BJ (cell line): ENCODE results near the gene TOGARAM1. TPM values are rescaled to one million over a fixed set of nuclear protein-coding genes. Genes with fewer than 3 reads are reported as not detected.
A peak's percentile ranks its signal among the peaks of the same experiment; 100 is the strongest.

Experiments used
- CTCF ChIA-PET: fragments of 350-600 bp; formaldehyde crosslinking; extraction: SDS; loops from one replicate; lab custom pipeline; 2021; ENCODE audit warnings: antibody characterized with exemption, inconsistent platforms; lab: Yijun Ruan, JAX
- POLR2A ChIA-PET: fragments of 300-600 bp; sonication (Branson Sonifier 250); formaldehyde crosslinking; extraction: SDS; loops from one replicate; lab custom pipeline; 2021; ENCODE audit warnings: antibody characterized with exemption; lab: Charles Lee
- DNase-seq: peaks from one replicate; pipeline ENCODE4 v3.0.0-alpha.2; 2011; ENCODE audit warnings: low read depth
- H3K27me3 ChIP-seq: 2 replicates; pipeline ENCODE4 v1.6.0; 2011; ENCODE audit warnings: low read length; ENCODE audit not compliant: control insufficient read depth, insufficient read depth
- H3K36me3 ChIP-seq: 2 replicates; pipeline ENCODE4 v1.5.1; 2011; ENCODE audit warnings: low read length; ENCODE audit not compliant: control insufficient read depth, insufficient read depth
- H3K4me3 ChIP-seq: 2 replicates; pipeline ENCODE4 v1.5.1; 2011; ENCODE audit warnings: low read depth, mild to moderate bottlenecking, control low read depth, low read length
- polyA plus RNA-seq: library from polyadenylated mRNA; depleted of rRNA; stranded (reverse); fragments of >200 nt; gene quantifications from 2 replicates; pipeline ENCODE4 v1.2.3, GENCODE V29; 2011
- TF ChIP-seq, protein P1 (sequence below): IDR thresholded peaks from 2 replicates; pipeline ENCODE4 v1.5.1; 2011; ENCODE audit warnings: low read depth, mild to moderate bottlenecking, control low read depth, inconsistent platforms, low read length, moderate library complexity; ENCODE audit not compliant: insufficient read depth

TOGARAM1 gene
- polyA plus RNA-seq, 1 experiment, result 5.4 TPM

DNA sequence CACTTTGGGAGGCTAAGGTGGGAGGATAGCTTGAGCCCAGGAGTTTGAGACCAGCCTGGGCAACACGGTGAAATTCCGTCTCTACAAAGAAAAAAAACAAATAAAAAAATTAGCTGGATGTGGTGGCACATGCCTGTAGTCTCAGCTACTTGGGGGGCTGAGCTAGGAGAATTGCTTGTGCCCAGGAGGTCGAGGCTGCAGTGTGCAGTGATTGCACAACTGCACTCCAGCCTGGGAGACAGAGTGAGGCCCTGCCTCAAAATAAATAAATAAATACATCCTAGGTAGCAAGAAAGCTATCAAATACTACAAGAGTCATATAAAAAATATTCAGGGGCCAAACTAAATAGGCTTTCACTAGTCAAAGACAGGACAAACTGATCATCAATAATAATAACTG, 6.5 kb upstream of the TOGARAM1 start:
- no peaks in the 10 kb centered on the region for H3K27me3 ChIP-seq
- DNase-seq, result no peak
- TF ChIP-seq, protein P1, sequence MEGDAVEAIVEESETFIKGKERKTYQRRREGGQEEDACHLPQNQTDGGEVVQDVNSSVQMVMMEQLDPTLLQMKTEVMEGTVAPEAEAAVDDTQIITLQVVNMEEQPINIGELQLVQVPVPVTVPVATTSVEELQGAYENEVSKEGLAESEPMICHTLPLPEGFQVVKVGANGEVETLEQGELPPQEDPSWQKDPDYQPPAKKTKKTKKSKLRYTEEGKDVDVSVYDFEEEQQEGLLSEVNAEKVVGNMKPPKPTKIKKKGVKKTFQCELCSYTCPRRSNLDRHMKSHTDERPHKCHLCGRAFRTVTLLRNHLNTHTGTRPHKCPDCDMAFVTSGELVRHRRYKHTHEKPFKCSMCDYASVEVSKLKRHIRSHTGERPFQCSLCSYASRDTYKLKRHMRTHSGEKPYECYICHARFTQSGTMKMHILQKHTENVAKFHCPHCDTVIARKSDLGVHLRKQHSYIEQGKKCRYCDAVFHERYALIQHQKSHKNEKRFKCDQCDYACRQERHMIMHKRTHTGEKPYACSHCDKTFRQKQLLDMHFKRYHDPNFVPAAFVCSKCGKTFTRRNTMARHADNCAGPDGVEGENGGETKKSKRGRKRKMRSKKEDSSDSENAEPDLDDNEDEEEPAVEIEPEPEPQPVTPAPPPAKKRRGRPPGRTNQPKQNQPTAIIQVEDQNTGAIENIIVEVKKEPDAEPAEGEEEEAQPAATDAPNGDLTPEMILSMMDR, result no peak
- ChIA-PET CTCF (no interaction called here), POLR2A (no interaction called here)
- no peak overlapping the region for H3K4me3 ChIP-seq
- no peaks in the 10 kb centered on the region for H3K36me3 ChIP-seq

DNA sequence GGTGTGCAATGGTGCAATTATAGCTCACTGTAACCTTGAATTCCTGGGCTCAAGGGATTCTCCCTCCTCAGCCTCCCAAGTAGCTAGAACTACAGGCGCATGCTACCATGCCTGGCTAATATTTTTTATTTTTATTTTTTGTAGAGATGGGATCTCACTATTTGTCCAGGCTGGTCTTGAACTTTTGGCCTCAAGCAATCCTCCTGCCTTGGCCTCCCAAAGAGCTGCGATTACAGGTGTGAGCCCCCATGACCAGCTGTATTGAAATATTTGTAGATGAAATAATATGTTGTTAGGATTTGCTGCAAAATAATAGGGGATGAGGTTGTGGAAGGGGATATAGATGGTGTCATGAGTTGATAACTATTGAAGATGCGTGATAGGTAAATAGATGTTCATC, 5.1 kb upstream of the TOGARAM1 start:
- POLR2A ChIA-PET, result no interaction called here
- H3K4me3 ChIP-seq, result no peak overlapping the region
- CTCF ChIA-PET, result interaction anchor here (1.0 to 1.2 kb wide), 2 partner anchors 43 to 44 kb away, joined by 3 to 4 read pairs; no protein-coding TSS in a partner anchor

DNA sequence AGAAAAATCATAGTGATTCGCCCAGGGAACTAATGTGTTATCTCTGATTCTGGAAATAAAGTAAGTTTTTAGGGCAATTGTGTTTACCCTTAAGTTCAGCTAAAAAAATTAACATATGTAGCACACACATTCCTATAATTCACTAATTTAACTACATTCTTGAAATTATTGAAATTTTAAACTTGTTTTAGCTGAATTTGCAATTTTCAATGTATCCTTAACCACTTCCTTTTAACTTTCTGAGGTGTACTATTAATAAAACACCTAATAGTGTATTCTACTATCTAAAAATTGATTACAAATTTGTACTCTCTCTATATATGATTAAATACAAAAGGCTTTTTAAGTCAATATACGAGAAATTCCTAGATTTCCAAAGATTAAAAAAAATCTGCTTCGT, 2.5 kb upstream of the TOGARAM1 start:
- H3K27me3 ChIP-seq, result no peaks in the 10 kb centered on the region
- TF ChIP-seq, protein P1, result no peak
- ChIA-PET CTCF (no interaction called here), POLR2A (no interaction called here)
- H3K4me3 ChIP-seq, result peak overlapping the region; percentile 71
- DNase-seq, result no peak
- H3K36me3 ChIP-seq, result no peaks in the 10 kb centered on the region

More for the DNA sequence above, 5.1 kb upstream of the TOGARAM1 start:
- Histone ChIP-seq H3K36me3 (no peaks in the 10 kb centered on the region), H3K27me3 (no peaks in the 10 kb centered on the region)
- TF ChIP-seq, protein P1, result no peak
- DNase-seq, result no peak

DNA sequence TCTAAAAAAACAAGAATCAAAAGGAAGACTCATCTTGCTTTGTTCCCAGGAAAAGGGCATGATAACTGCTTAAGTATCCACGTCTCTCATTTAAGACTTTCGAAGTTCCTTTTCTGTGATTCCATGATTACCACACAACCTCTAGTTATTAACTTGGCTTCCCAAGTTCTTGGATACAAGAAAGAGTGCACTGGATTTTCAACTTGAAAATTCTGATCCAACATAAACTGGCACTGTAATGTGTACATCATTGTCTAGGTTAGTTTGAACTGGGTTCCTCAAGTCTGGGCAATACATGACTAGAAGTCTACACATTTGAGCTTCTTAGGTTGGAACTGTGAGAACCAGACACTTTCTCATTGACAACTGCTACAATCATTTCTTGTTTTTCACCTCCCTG, 1.8 kb upstream of the TOGARAM1 start:
- DNase-seq, result no peak
- CTCF ChIA-PET, result interaction anchor here (4.2 kb wide), 1 partner anchor 46 kb away, joined by 28 read pairs; no protein-coding TSS in a partner anchor
- Histone ChIP-seq H3K27me3 (no peaks in the 10 kb centered on the region), H3K36me3 (no peaks in the 10 kb centered on the region), H3K4me3 (peak overlapping the region; percentile 71)
- TF ChIP-seq, protein P1, result no peak
- POLR2A ChIA-PET, result no interaction called here

DNA sequence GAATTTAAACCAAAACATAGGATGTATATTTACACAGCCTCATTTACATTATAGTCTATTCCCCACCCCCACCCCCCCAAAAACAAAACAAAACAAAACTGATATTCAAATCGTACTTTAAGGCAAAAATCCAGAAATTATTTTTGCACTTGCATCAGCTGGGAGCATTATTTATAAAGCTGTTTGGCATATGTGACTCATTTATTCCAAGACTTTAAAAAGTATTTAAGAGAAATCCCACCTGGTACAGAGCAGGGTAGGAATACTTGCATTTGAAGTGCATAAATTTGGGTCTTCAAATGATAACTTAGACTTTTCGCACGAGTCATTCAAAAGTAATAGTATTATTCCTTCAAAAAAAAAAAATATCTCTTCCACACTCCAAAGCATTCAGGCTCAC, 1.3 kb upstream of the TOGARAM1 start:
- DNase-seq, result no peak
- ChIA-PET POLR2A (no interaction called here), CTCF (interaction anchor here (0.6 to 4.2 kb wide), 2 partner anchors 47 to 57 kb away, joined by 3 to 28 read pairs; no protein-coding TSS in a partner anchor)
- Histone ChIP-seq H3K4me3 (peak overlapping the region; percentile 71), H3K36me3 (no peaks in the 10 kb centered on the region), H3K27me3 (no peaks in the 10 kb centered on the region)
- TF ChIP-seq, protein P1, result no peak
